Activated gamma-delta T cell (primary cell): ENCODE data around the gene INAFM1.
"Not testable (repeated sequence)": the region's sequence is repeated elsewhere in the genome, so short reads cannot be mapped to it uniquely, and the experiment has no call there.

Experiments used
- DNase-seq: peaks from one replicate; lab custom pipeline; 2025; lab: John Stamatoyannopoulos, UW

INAFM1 gene

DNA sequence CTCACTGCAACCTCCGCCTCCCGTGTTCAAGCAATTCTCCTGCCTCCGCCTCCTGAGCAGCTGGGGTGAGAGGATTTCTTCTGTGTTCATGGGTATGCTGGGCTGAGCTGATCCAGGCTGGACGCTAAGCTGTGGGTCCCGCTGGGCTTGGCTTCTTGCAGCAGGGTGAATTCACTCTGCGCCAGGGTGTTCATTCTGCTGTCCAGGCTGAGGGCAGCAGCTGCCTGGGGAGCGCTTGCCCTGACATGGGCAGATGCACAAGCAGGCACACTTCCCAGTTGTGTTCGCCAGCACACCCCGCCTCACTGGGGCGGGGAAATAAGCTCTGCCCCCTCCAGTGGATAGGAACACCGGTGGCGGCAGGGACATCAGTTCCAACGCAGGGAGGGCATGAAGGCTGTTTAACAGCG is 7.3 kb upstream of the INAFM1 start:
- no peak for DNase-seq

DNA sequence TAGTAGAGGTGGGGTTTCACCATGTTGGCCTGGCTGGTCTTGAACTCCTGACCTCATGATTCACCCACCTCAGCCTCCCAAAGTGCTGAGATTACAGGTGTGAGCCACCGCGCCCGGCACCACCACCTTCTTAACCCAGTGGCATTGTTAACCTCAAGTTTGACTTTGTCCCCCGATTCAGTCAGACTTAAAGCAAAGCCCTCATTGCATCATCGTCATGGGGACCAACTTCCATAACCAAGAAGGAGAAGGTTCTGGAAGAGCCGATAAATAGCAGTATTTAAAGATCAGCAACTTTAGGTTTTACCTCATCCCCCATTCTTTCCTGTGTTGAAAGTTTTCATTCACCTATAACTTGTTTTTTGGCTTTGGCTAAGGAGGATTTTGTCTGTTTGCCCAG is 6.7 kb upstream of the INAFM1 start:
- DNase-seq = no peak

DNA sequence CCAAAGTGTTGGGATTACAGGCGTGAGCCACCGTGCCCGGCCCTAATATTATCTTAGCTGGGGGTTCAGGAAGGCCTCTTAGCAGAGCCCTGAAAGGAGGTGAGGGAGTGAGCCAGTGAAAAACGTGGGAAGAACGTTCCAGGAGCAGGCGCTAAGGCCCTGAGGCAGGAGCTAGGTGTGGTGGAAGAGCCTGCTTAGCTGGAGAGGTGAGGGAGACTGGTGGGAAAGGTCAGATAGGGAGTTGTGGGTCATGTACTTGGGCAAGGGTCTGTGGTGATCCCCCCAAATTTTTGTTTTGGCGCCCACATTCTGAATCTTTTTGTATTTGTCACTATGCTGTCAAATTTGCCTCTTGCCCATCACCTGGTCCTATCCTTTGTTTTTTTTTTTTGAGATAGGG is 5.1 kb upstream of the INAFM1 start:
- no peak for DNase-seq

DNA sequence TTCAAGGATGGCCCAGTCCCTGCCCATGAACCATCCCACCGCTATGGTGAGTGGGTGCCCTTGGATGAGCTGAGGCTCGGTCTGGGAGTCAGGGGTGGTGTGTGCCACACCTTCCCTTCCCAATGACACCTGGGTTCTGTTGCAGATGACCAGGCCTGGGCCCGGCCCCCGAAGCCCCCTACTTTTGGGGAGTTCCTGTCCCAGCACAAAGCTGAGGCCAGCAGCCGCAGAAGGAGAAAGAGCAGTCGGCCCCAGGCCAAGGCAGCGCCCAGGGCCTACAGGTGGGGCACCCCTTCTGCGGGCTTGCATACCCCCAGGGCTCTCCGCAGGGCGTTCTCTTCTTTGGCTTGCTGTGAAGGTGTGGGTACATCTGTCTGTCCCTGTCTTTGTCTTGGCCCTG is 4.3 kb upstream of the INAFM1 start:
- no peak for DNase-seq

DNA sequence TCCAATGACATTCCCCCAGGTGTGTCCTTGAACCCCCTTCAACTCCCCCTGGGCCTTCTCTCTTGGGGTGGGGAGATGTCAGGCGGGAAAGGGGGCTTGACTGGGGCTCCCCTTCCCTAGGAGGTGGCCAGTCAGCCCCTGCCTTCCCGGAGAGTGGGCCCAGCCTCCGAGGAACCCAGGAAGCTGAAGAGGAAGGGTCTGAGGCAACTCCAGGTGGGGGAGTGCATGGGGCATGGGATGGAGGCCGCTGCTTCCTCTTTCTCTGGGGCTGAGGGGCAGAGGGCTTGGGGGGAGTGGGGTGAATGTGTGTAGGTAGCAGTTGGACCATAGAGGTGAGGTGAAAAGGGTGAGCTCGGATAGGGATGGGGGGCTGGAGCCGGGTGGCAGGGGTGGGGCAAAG is 2.7 kb upstream of the INAFM1 start:
- DNase-seq = no peak

DNA sequence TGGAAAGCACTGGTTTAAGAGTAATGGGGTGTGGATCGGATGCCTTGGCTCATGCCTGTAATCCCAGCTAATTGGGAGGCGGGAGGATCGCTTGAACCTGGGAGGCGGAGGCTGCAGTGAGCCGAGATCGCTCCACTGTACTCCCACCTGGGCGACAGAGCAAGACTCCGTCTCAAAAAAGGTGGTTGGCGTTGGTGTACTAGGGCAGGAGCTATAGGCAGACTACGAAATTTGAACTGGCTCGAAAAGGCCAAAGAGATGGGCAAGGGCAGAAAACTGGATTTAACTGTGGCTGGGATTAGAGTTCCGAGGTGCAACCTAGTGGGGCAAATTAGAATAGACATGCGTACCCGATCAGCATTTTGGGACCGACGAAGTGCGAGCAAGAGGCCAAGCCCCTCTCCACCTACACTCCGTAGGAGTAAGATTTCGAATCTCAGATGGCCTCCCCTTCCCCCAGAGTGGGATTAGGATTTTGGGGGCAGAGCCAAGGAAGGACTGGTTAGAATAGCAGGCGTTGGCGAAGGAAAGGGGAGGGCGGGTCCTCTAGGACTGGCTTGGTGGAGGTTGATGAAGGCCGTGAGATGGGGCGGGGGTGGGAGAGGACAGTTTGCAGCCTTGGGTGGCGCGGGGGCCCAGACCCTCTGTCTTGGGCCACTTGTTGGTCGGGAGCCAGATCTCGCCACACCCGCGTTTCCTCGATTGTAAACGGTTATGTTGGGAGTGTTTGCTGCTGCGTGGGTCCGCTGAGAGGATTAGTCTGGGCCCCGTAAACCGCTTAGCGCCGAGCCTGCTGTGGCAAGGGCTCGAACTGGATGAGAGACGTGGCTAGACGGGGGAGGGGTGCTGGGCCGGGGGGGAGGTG is 2.0 kb upstream of the INAFM1 start:
- DNase-seq = no peak

DNA sequence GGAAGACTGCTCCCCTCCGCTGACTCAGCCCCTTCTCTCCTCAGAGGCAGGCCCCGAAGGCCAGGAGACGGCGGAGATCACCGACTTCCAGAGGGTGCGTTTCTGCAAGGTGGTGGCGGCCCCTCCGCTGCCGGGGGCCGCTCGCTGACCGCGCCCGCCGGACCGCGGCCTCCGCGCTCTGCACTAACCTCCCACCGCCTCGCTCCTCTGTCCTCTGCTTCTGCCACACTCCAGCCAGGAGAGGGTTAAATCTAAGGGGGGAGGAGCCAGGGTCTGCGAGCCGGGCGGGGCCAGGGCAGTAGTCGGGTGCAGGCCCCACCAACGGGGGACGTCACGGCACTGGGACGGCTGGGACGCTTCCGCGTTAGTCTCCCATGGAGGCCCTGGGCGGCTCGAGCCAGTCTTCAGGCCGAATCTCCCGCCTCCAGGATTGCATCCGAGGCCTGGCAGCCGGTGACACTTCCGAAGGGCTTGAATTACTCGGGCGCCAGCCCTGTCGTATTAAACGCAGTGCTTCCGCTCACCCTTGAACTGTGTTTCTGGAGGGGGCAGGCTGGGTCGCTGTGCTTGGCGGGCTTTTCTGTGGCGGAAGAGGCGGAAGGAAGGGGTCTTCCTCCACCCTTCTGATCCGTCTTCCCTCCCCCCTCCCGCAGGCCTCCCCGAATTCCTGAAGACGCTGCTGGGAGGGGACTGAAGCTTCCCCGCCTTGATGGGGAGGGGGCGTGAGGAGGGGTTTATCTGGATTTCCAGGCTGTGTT is 1.2 kb upstream of the INAFM1 start:
- peak; percentile 71 for DNase-seq

DNA sequence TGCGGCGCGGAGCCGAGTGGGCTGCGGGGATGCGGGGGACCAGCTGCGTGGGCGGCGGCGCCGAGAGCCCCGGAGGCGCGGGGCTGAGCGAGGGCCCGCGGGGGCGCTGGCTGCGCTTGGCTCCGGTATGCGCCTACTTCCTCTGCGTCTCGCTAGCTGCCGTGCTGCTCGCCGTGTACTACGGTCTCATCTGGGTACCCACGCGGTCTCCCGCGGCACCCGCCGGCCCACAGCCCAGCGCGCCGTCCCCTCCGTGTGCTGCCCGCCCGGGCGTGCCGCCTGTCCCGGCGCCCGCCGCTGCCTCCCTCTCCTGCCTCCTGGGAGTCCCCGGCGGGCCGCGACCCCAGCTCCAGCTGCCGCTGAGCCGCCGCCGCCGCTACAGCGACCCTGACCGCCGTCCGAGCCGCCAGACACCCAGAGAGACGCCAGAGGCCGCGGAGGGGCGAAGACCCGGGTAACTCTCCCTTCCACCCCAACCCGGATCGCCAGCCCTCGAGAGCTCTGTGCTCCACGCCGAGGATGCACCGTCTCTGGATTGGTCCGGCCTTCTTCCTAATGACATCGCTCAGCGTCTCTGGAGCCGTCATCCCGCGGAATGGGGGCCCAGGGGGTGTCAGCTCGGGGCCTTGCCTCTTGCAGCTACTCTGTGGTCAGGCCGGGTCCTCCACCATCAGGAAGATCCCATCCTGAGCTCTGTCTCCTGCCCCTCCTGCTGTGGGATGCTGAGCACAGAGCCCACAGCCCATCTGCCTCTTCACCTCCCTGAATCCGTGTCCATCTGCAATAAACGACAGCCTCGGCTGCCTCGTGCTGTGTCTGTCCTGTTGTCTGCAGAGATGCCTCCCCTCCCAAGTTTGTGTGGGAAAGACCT is 441 bp downstream of the INAFM1 start:
- no peak for DNase-seq

DNA sequence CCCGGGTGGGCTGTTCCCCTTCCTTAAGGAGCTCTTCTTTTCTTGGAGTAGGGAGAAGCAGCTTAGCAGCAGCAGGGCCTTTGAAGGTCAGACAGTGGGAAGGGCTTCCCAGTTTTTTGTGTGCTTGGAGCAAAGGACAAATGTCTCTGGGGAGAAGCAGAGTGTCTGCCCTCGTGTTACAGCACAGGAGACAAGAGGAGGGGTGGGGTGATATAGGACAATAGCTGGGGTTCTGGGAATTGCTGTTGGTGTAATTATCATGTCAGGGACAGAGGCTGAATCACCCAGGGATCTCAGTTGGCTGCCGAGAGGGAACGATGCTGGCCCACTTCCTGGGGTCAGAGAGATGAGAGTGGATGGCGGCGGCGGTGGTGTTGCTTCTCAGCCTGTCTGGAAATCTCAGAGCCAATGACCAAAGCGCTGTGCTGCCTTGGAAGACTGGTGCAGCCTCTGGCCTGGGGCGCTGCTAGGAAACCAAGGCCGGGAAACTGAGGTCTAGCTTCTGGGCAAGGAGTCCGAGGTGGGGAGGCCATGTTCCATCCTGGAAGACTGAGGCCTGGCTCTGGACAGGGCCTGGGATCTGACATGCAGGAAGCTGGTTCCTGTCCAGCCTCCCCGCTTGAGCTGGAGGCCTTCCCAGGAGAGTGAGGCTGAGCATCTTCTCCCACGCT is 1.2 kb downstream of the INAFM1 start:
- no peak for DNase-seq

DNA sequence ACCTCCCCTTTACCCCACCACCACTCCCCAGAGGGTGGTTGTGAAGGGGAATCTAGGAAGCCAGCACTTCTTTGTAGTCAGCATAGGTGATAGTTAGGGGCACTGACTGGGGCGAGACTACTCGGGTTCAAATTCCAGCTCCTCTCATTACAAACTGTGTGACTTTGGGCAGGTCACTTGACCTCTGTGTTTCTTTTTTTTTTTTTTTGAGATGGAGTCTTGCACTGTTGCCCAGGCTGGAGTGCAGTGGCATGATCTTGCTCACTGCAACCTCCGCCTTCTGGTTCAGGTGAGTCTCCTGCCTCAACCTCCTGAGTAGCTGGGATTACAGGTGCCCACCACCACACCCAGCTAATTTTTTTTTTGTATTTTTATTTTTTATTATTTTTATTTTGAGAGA is 1.8 kb downstream of the INAFM1 start:
- DNase-seq = not testable (repeated sequence)

DNA sequence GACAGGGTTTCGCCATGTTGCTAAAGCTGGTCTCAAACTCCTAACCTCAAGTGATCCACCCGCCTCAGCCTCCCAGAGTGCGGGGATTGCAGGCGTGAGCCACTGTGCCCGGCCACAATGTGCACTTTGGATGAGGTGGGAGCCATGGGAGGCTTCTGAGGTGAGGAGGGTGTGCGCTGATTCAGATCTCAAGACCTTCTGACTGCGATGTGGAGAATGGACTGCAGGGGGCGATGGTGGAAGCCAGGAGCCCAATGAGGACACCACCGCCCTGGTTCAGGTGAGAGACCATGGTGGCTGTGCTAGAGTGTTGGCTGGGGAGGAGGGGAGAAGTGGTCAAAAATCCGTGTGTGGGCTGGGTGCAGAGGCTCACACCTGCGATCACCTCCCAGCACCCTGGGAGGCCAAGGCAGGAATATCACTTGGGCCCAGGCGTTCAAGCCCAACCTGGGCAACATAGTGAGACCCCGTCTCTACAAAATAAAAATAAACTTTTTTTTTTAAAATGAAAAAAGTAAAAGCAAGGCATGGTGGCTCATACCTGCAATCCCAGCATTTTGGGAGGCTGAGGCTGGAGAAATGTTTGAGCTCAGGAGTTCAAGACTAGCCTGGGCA is 5.6 kb downstream of the INAFM1 start:
- DNase-seq = no peak

DNA sequence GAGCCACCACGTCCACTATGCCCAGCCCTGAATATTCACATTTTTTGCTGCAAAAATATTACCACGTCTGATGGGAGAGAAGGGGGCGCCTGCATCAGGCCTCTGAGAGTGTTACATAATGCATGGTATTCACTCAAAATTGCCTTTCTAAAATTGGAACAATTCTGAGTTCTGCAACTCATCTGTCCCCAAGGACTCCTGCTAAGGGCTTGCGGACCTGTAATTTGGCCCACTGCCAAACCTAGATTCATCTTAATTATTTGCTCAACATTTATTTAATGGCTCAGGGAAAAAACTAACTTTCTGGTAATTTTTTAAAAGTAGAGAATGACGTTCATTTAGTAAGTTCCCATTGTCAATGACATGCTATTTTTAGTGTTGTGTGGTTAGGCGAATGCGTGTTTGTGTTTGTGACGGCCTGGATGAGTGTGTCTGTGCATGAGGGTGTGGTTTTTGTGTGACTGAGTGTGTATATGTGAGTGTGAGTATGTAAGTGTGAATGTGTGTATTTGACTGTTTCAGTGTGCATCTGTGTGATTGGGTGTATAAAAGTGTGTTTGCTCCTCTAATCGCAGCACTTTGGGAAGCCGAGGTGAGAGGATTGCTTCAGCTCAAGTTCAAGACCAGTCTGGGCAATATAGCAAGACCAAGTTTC is 8.8 kb downstream of the INAFM1 start:
- DNase-seq = no peak

DNA sequence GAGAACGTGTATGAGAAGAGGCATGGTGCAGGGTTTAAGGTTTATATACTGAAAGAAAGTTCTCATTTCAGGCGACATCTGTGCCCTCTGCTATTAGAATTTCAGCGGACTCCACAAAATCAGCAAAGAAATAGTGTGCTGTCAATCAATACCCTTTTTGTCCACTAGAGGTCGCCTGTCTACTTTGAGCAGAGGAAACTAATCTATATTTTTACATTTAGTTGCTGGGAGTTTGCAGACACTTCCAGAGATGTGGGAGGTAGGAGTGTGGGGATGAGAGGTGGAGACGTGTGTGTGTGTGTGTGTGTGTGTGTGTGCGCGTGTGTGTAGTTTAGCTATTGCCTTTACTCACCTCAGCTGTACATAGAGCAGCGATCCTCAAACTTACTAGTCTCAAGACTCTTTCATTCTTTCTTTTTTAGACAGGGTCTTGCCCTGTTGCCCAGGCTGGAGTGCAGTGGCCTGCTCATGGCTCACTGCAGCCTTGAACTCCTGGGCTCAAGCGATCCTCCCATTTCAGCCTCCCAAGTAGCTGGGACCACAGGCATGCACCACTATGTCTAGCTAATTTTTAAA is 9.7 kb downstream of the INAFM1 start:
- no peak for DNase-seq

DNA sequence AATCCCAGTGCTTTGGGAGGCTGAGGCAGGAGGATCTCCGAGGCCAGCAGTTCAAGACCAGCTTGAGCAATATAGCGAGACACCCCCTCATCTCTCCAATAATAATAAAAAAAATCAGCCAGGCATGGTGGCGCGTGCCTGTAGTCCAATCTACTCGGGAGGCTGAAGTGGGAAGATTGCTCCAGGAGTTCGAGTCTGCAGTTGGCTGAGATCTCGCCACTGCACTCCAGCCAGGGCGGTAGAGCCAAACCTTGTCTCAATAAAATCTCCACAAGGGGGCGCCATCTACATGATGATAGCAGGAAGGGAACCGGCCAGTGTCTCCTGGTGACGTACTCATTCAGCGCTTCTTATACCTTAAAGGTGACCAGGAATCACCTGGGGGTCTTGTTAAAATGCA is 21.4 kb downstream of the INAFM1 start:
- no peak for DNase-seq

DNA sequence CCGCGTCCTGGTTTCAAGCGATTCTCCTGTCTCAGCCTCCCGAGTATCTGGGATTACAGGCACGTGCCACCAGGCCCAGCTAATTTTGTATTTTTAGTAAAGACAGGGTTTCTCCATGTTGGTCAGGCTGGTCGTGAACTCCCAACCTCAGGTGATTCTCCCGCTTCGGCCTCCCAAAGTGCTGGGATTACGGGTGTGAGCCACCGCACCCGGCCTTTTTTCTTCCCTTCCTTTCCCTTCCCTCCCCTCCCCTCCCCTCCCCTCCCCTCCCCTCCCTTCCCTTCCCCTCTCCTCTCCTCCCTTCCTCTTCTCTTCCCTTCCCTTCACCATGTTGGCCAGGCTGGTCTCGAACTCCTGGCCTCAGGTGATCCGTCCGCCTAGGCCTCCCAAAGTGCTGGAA is 26.2 kb downstream of the INAFM1 start:
- DNase-seq = not testable (repeated sequence)

DNA sequence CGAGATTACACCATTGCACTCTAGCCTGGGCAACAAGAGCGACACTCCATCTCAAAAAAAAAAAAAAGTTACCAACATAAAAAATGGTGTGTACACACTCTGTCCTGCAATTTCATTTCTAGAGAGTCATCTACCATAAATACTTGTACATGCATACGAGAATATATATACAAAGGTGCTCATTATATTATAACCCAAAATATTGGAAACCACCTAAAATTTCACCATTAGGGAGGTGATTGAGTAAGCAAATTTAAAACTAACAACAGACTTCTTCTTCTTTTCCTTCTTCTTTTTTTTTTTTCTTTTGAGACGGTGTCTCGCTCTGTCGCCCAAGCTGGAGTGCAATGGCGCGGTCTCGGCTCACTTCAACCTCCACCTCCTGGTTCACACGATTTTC is 27.6 kb downstream of the INAFM1 start:
- DNase-seq = no peak

DNA sequence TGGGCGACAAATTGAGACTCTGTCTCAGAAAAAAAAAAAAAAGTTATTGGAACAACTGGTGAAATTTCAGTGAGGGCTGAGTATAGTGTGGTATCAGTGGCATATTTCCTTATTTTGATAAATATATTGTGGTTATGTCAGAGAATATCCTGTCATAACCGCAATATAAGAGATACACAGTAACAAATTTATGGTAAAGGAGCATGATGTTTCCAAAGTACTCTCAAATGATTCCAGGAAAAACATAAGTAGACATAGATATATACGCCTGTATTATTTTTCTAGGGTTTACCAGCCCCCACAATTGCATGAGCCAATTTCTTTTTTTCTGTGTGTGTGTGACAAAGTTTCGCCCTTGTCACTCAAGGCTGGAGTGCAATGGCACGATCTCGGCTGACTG is 29.3 kb downstream of the INAFM1 start:
- no peak for DNase-seq

DNA sequence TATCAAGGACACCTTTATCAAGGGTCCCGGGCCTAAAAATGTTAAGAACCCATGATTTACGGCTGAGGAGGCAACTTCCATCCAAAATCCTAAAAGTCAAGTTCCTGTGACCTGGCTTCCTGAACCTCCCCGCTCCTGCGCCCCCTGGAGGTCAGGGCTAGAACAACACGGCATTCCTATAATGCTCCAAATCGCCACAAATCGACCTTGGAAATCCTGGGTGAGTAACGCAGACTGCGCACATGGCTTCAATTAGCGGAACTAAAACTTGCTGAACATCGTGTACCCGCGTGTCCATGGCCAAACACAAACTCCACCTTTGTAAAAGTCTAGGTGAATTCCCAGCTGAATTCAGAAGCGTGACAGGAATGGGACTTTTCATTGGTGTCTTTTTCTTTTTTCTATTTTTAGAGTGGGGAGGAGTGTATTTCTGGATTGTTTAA is 30.6 kb downstream of the INAFM1 start:
- DNase-seq = no peak

DNA sequence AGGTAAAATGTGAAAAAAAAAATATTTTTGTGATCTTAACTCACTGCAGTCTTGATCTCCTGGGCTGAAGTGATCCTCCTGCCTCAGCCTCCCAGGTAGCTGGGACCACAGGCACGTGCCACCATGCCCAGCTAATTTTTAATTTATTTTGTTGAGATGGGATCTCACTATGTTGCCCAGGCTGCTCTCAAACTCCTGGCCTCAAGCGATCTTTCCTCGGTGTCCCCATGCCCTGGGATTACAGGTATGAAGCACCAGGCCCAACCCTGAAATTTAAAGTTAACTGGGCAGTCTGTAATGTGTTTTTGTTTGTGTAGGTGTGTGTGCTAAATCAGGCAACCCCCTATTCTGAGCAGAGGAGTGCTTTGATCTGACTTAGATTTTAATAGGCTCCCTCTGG is 31.6 kb downstream of the INAFM1 start:
- DNase-seq = no peak

DNA sequence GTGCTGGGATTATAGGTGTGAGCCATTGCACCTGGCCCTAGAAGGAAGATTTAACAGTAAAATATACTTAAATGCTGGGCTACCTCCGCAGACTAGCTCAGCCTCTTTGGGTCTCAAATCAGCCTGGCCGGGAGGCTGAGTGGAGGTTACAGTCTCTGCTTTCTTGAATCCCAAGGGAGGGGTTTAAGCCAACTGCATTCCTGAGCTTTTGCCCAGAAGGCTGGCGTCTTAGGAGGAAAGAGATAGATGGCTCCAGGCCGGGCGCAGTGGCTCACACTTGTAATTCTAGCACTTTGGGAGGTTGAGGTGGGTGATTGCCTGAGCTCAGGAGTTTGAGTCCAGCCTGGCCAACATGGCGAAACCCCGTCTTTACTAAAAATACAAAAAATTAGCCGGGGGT is 34.4 kb downstream of the INAFM1 start:
- DNase-seq = no peak
